H1 (cell line): ENCODE measurements around the gene PEX5L.

ENCODE experiments used
- CBX5 ChIP-seq: fragments of 300-800, 300-1000 bp; sonication (generic); IDR thresholded peaks from 2 replicates; pipeline ENCODE4 v1.7.1; 2016; ENCODE audit warnings: antibody characterized with exemption, low read length, low read depth
- EP300 ChIP-seq, 2 experiments: IDR thresholded peaks; 1 replicate in 1 of 2; 2 replicates in 1 of 2; pipeline ENCODE4 v1.6.1; 2011 to 2012; ENCODE audit warnings: low read depth in 2 of 2, low read length in 2 of 2, mild to moderate bottlenecking in 2 of 2, borderline replicate concordance in 1 of 2, inconsistent platforms in 1 of 2, moderate library complexity in 1 of 2
- HDAC2 ChIP-seq, 2 experiments: fragments of 300-600 bp in 1 of 2; sonication (generic) in 1 of 2; IDR thresholded peaks; 2 replicates each; pipeline ENCODE4 v1.6.1; 2011 to 2012; ENCODE audit warnings: low read depth in 2 of 2, low read length in 2 of 2, mild to moderate bottlenecking in 2 of 2, moderate library complexity in 2 of 2, borderline replicate concordance in 1 of 2, inconsistent platforms in 1 of 2
- TF ChIP-seq, protein P1 (sequence below), 3 experiments: IDR thresholded peaks; 1 replicate in 2 of 3; 2 replicates in 1 of 3; pipeline versions ENCODE4 v1.5.1 to v1.6.1; 2011; ENCODE audit warnings: low read length in 3 of 3, mild to moderate bottlenecking in 3 of 3, inconsistent platforms in 2 of 3, low read depth in 1 of 3, moderate library complexity in 1 of 3; ENCODE audit not compliant: insufficient read depth in 1 of 3; ENCODE audit errors: control extremely low read depth in 1 of 3

GRCh38 chr3:179788996-179789395, 247.7 kb downstream of the PEX5L start:
- TF ChIP-seq HDAC2 (IDR thresholded peaks at IDR 0.05; ENCODE audit: borderline replicate concordance in 1 of 2, low read depth in 2 of 2, low read length in 2 of 2) (no peak), EP300 (IDR thresholded peaks at IDR 0.05; ENCODE audit: borderline replicate concordance in 1 of 2, low read depth in 2 of 2, low read length in 2 of 2) (no peak), CBX5 (no peak)
- TF ChIP-seq, protein P1, sequence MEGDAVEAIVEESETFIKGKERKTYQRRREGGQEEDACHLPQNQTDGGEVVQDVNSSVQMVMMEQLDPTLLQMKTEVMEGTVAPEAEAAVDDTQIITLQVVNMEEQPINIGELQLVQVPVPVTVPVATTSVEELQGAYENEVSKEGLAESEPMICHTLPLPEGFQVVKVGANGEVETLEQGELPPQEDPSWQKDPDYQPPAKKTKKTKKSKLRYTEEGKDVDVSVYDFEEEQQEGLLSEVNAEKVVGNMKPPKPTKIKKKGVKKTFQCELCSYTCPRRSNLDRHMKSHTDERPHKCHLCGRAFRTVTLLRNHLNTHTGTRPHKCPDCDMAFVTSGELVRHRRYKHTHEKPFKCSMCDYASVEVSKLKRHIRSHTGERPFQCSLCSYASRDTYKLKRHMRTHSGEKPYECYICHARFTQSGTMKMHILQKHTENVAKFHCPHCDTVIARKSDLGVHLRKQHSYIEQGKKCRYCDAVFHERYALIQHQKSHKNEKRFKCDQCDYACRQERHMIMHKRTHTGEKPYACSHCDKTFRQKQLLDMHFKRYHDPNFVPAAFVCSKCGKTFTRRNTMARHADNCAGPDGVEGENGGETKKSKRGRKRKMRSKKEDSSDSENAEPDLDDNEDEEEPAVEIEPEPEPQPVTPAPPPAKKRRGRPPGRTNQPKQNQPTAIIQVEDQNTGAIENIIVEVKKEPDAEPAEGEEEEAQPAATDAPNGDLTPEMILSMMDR (IDR thresholded peaks at IDR 0.05; ENCODE audit: control extremely low read depth in 1 of 3, insufficient read depth in 1 of 3, low read depth in 1 of 3, low read length in 3 of 3) = no peak
